Spleen (tissue), 11 donors: ENCODE results near the gene SLC24A3. TPM values are rescaled to one million over a fixed set of nuclear protein-coding genes. Genes with fewer than 3 reads are reported as not detected.

Experiments
- DNase-seq: peaks from one replicate; pipeline ENCODE4 v3.0.0-alpha.2; 2020
- H3K27ac ChIP-seq, 8 donors: fragments of 200-600 bp; sonication (generic) in 7 of 8; 1 replicate in 4 of 8; 2 replicates in 4 of 8; pipeline versions ENCODE4 v1.5.0 to v1.8.0; 2016 to 2021; ENCODE audit warnings: inconsistent platforms in 4 of 8, mild to moderate bottlenecking in 4 of 8, moderate library complexity in 1 of 8
- H3K27me3 ChIP-seq, 7 donors: fragments of 200-600 bp; sonication (generic) in 6 of 7; replicated peaks in 1 of 7; 1 replicate in 4 of 7; 2 replicates in 3 of 7; pipeline versions ENCODE4 v1.5.0 to v1.8.0; 2016 to 2021; ENCODE audit warnings: inconsistent platforms in 3 of 7, mild to moderate bottlenecking in 1 of 7
- H3K36me3 ChIP-seq, 6 donors: fragments of 200-600 bp; sonication (generic) in 5 of 6; 1 replicate in 4 of 6; 2 replicates in 2 of 6; pipeline versions ENCODE4 v1.5.0 to v1.8.0; 2016 to 2021; ENCODE audit warnings: inconsistent platforms in 2 of 6
- H3K4me1 ChIP-seq, 6 donors: fragments of 200-600 bp; sonication (generic) in 5 of 6; 1 replicate in 3 of 6; 2 replicates in 3 of 6; pipeline versions ENCODE4 v1.5.0 to v1.8.0; 2016 to 2021; ENCODE audit warnings: inconsistent platforms in 3 of 6
- H3K4me3 ChIP-seq, 8 donors: fragments of 200-600 bp; sonication (generic) in 7 of 8; 1 replicate in 4 of 8; 2 replicates in 4 of 8; pipeline versions ENCODE4 v1.5.0 to v1.8.0; 2016 to 2021; ENCODE audit warnings: inconsistent platforms in 4 of 8, mild to moderate bottlenecking in 4 of 8, moderate library complexity in 2 of 8
- H3K9me3 ChIP-seq, 8 donors: fragments of 200-600 bp; sonication (generic) in 7 of 8; 1 replicate in 4 of 8; 2 replicates in 4 of 8; pipeline versions ENCODE4 v1.5.0 to v1.8.0; 2016 to 2021; ENCODE audit warnings: inconsistent platforms in 4 of 8
- CTCF ChIP-seq, 11 experiments: fragments of 200-600 bp in 7 of 11; fragments of 450-650 bp in 4 of 11; sonication (generic) in 4 of 11; IDR thresholded peaks in 8 of 11; conservative IDR thresholded peaks in 3 of 11; 1 replicate in 7 of 11; 2 replicates in 4 of 11; pipeline versions ENCODE4 v1.4.0 to v1.8.0; 2016 to 2021; ENCODE audit warnings: antibody characterized with exemption in 11 of 11, inconsistent platforms in 4 of 11, mild to moderate bottlenecking in 1 of 11
- POLR2A ChIP-seq, 3 donors: fragments of 450-650 bp; IDR thresholded peaks; one replicate each; pipeline ENCODE4 v1.5.1; 2017; ENCODE audit warnings: antibody characterized with exemption in 3 of 3, mild to moderate bottlenecking in 1 of 3
- POLR2AphosphoS5 ChIP-seq, 3 donors: sonication (generic); formaldehyde crosslinking; IDR thresholded peaks; one replicate each; pipeline ENCODE4 v1.5.1; 2017; ENCODE audit warnings: antibody characterized with exemption in 3 of 3
- WGBS, 5 donors: extraction: QIAGEN DNeasy Blood & Tissue Kit in 3 of 5; methylation state at CpG; one replicate each; pipeline versions ENCODE4 v1.1.5 to v1.1.7; 2013 to 2018; 5-methylcytosine and 5-hydroxymethylcytosine counted together
- intact Hi-C: fragments of 100-400 bp; cut with DNase I; formaldehyde crosslinking; loops from one replicate; pipeline ENCODE4 v1.15.0; 2023; ENCODE audit warnings: low total_unique reads
- polyA plus RNA-seq, 3 donors: library from polyadenylated mRNA; stranded (reverse); fragments of 200-250 nt; gene quantifications; one replicate each; pipeline ENCODE4 v1.2.1, GENCODE V29; 2013
- total RNA-seq, 7 donors: library from RNA; depleted of rRNA in 3 of 7; stranded (reverse); fragments of >200 nt in 3 of 7; fragmentation: NEBNext Ultra II Directional in 4 of 7; extraction: Animal tissue kit (Norgen Biotek cat#: 25700) in 4 of 7; gene quantifications; one replicate each; pipeline versions ENCODE4 v1.1.0 to v1.2.1, GENCODE V29; 2016 to 2021
- donor health status: healthy with polysubstance abuse.
- donor health status: DM: no; HTN: no; CAD: no; lungs with moderate emphysema.
- donor health status: DM: no; HTN: no; CAD: no.
- donor health status: Bipolar disorder and iron deficiency.
- donor health status: healthy.
- donor health status: DM: no; HTN: no; CAD: no.
- donor health status: DM: yes; HTN: yes; CAD: no.

The SLC24A3 gene
- total and polyA plus RNA-seq, 10 donors: 0.37 to 3.9 (median 2.6) TPM

DNA sequence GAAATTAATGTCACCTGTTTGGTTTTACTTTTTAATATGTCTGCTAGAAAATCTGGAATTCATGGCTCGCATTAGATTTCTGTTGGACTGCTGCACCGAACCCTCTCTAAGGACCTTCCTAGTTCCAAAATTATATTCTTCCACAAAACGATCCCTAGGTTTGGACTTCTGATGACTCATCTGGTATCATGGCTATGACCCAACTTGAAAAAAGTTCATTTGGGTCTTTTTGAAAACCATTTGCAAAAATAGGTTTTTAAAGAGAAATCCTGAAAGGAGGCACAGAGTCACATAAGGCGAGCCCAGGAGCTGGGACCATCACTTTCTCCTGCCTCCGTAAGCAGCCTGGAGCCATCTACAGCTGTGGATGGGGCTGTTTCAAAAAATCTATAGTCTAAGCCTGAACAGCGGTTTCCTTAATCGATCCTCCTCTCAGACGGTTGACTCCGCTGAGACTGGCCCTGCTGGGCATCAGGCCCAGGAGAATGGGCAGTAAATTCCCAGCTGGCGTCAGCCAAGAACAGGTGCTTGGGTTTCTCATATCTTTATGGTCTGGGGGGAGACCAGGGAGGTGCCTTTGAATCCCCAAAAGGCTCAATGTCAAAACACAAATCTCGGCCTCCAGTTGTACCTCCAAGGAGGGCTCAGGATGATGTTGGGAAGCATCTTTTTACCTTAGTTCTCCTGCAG lies 44.6 kb downstream of the SLC24A3 start:
- peaks cover 0 to 20% (median 3%) of the 10 kb centered on the region in 6 donors for H3K4me1 ChIP-seq
- H3K27ac ChIP-seq: no peak overlapping the region
- intact Hi-C loops: no loop called here
- no peaks in the 10 kb centered on the region for H3K27me3 ChIP-seq
- no peaks in the 10 kb centered on the region for H3K9me3 ChIP-seq
- no peak overlapping the region for H3K4me3 ChIP-seq
- DNase-seq: no peak
- 80 to 93% (median 89%) methylated on average over 11 of the region's 11 CpGs for WGBS, 5 donors
- no peaks in the 10 kb centered on the region for H3K36me3 ChIP-seq
- no peak for TF ChIP-seq POLR2AphosphoS5 (IDR thresholded peaks at IDR 0.05)
- TF ChIP-seq POLR2A (IDR thresholded peaks at IDR 0.05): no peak
- no peak for TF ChIP-seq CTCF (IDR thresholded peaks at IDR 0.05 in 8 of 11, conservative IDR thresholded peaks at IDR 0.05 in 3 of 11)

- Histone ChIP-seq H3K4me1 (peaks cover 0 to 20% (median 2%) of the 10 kb centered on the region in 6 donors), H3K27me3 (no peaks in the 10 kb centered on the region), H3K9me3 (no peaks in the 10 kb centered on the region), H3K27ac (no peak overlapping the region), H3K4me3 (no peak overlapping the region), H3K36me3 (no peaks in the 10 kb centered on the region)
- WGBS, 5 donors: 78 to 83% (median 78%) methylated on average over 6 of the region's 6 CpGs
- intact Hi-C loops: no loop called here
- TF ChIP-seq POLR2AphosphoS5 (IDR thresholded peaks at IDR 0.05) (no peak), POLR2A (IDR thresholded peaks at IDR 0.05) (no peak), CTCF (IDR thresholded peaks at IDR 0.05 in 8 of 11, conservative IDR thresholded peaks at IDR 0.05 in 3 of 11) (no peak)
- DNase-seq: no peak
Measured at GRCh38 chr20:19257865-19258264, 45.4 kb downstream of the SLC24A3 start.

- TF ChIP-seq CTCF (IDR thresholded peaks at IDR 0.05 in 8 of 11, conservative IDR thresholded peaks at IDR 0.05 in 3 of 11) (no peak), POLR2AphosphoS5 (IDR thresholded peaks at IDR 0.05) (no peak), POLR2A (IDR thresholded peaks at IDR 0.05) (no peak)
- DNase-seq: no peak
Measured at GRCh38 chr20:19259141-19259591, 46.7 kb downstream of the SLC24A3 start.

GRCh38 chr20:19260412-19261090 lies 48.1 kb downstream of the SLC24A3 start:
- no peak overlapping the region for H3K4me3 ChIP-seq
- no peaks in the 10 kb centered on the region for H3K27me3 ChIP-seq
- peaks cover 0 to 17% (median 4%) of the 10 kb centered on the region in 6 donors for H3K4me1 ChIP-seq
- no peak for DNase-seq
- 31 to 63% (median 37%) methylated on average over 9 of the region's 9 CpGs for WGBS, 5 donors
- intact Hi-C loops: no loop called here
- H3K36me3 ChIP-seq: no peaks in the 10 kb centered on the region
- TF ChIP-seq POLR2A (IDR thresholded peaks at IDR 0.05) (no peak), POLR2AphosphoS5 (IDR thresholded peaks at IDR 0.05) (no peak), CTCF (IDR thresholded peaks at IDR 0.05 in 8 of 11, conservative IDR thresholded peaks at IDR 0.05 in 3 of 11) (no peak)
- no peaks in the 10 kb centered on the region for H3K9me3 ChIP-seq
- no peak overlapping the region for H3K27ac ChIP-seq

More at GRCh38 chr20:19259141-19259591, 46.7 kb downstream of the SLC24A3 start:
- H3K27ac ChIP-seq: no peak overlapping the region
- H3K4me1 ChIP-seq: peaks cover 0 to 17% (median 5%) of the 10 kb centered on the region in 6 donors
- H3K36me3 ChIP-seq: no peaks in the 10 kb centered on the region
- intact Hi-C loops: no loop called here
- WGBS, 5 donors: 61 to 69% (median 64%) methylated on average over 6 to 7 of the region's 7 CpGs
- no peaks in the 10 kb centered on the region for H3K9me3 ChIP-seq
- no peak overlapping the region for H3K4me3 ChIP-seq
- no peaks in the 10 kb centered on the region for H3K27me3 ChIP-seq
